ENCODE measurements around the gene TMEM167A. TPM values are rescaled to one million over a fixed set of nuclear protein-coding genes. Genes with fewer than 3 reads are reported as not detected.

TMEM167A gene
- total and polyA plus RNA-seq, 2 of the 8 experiments (the other 6 are each of a cell fraction or from before 2014, with no cell fraction given), result 50.6 to 178 TPM

- no peaks in the 10 kb centered on the region for H3K79me2 ChIP-seq (ENCODE audit: control insufficient read depth in 1 of 2, insufficient read depth in 2 of 2, low read length in 2 of 2)
- WGBS, 2 experiments (ENCODE audit: extremely low coverage in 1 of 2, insufficient coverage in 1 of 2, insufficient read length in 1 of 2, insufficient replicate concordance in 2 of 2, low coverage in 1 of 2, low lambda C conversion rate in 2 of 2, missing lambda C conversion rate in 1 of 2), result 95% methylated on average over 1 of the region's 1 CpG; no CpG with 5 or more reads in 1 of the 2 experiments
- no peak overlapping the region for H2BK20ac ChIP-seq (ENCODE audit: low read length)
- no peak overlapping the region for H2BK120ac ChIP-seq (replicated peaks; ENCODE audit: low read depth, low read length)
- no peak overlapping the region for H2BK5ac ChIP-seq (ENCODE audit: low read depth, low read length)
- peaks cover 7 to 11% of the 10 kb centered on the region in 2 experiments; a peak in 3 of 4 replicates for H3K9me3 ChIP-seq (ENCODE audit: insufficient read depth in 2 of 2, low read depth in 1 of 2, low read length in 1 of 2)
- H3K9ac ChIP-seq (replicated peaks in 1 of 4; ENCODE audit: extremely low read depth in 1 of 4, low read depth in 3 of 4, low read length in 3 of 4), result no peak overlapping the region
- no peak for FAIRE-seq
- ChIA-PET CTCF (ENCODE audit: partially characterized antibody) (no interaction called here), POLR2A (ENCODE audit: partially characterized antibody) (no interaction called here)
- no peak overlapping the region for H3K56ac ChIP-seq (replicated peaks; ENCODE audit: insufficient read length, low read depth, low read length)
- no peaks in the 10 kb centered on the region for H4K20me1 ChIP-seq (replicated peaks in 1 of 2; ENCODE audit: control insufficient read depth in 1 of 2, insufficient read depth in 2 of 2, low read length in 2 of 2)
- no peaks in the 10 kb centered on the region for H3K23me2 ChIP-seq (ENCODE audit: low read depth, low read length)
- H3K4me2 ChIP-seq (ENCODE audit: insufficient read depth in 1 of 2, low read depth in 2 of 2, low read length in 2 of 2), result no peak overlapping the region
- peaks cover 0 to 6% (median 1%) of the 10 kb centered on the region in 4 experiments; a peak in 4 of 8 replicates for H3K36me3 ChIP-seq (ENCODE audit: control insufficient read depth in 2 of 4, insufficient read depth in 4 of 4, low read length in 3 of 4)
- H2BK12ac ChIP-seq (ENCODE audit: low read depth, low read length), result no peak overlapping the region
- no peaks in the 10 kb centered on the region for H3K27me3 ChIP-seq (replicated peaks in 1 of 4; ENCODE audit: control insufficient read depth in 3 of 4, extremely low read depth in 1 of 4, insufficient read depth in 3 of 4, low read length in 3 of 4)
- no peak overlapping the region for H3K23ac ChIP-seq (ENCODE audit: insufficient read length)
- no peak overlapping the region for H2AFZ ChIP-seq (ENCODE audit: low read length)
- no peak overlapping the region for H3K4me3 ChIP-seq (ENCODE audit: extremely low read depth in 1 of 4, insufficient read depth in 2 of 4, low read depth in 3 of 4, low read length in 4 of 4)
- no peak for TF ChIP-seq BRCA1 (IDR thresholded peaks at IDR 0.05; ENCODE audit: low read depth, low read length)
- TF ChIP-seq KDM4A (IDR thresholded peaks at IDR 0.05; ENCODE audit: low read depth, low read length, severe bottlenecking), result no peak
- no peak for TF ChIP-seq SUZ12 (IDR thresholded peaks at IDR 0.05; ENCODE audit: low read length)
- no peak for TF ChIP-seq RXRA (IDR thresholded peaks at IDR 0.05; ENCODE audit: insufficient read depth, low read depth, low read length)
- no peak for TF ChIP-seq SIN3A (conservative IDR thresholded peaks at IDR 0.05 in 1 of 2, IDR thresholded peaks at IDR 0.05 in 1 of 2; ENCODE audit: low read depth in 1 of 2, low read length in 2 of 2)
- TF ChIP-seq SP1 (IDR thresholded peaks at IDR 0.05; ENCODE audit: low read depth, low read length), result no peak
- TF ChIP-seq ZNF274 (IDR thresholded peaks at IDR 0.05; ENCODE audit: borderline replicate concordance, extremely low read depth, low read length), result no peak
- TF ChIP-seq TAF7 (optimal IDR thresholded peaks at IDR 0.05; ENCODE audit: borderline replicate concordance, low read depth, low read length), result no peak
- TF ChIP-seq RAD21 (IDR thresholded peaks at IDR 0.05 in 1 of 2, conservative IDR thresholded peaks at IDR 0.05 in 1 of 2; ENCODE audit: low read depth in 2 of 2, low read length in 2 of 2), result no peak
- TF ChIP-seq CHD2 (IDR thresholded peaks at IDR 0.05; ENCODE audit: low read length), result no peak
- H3K79me1 ChIP-seq (ENCODE audit: low read depth, low read length), result no peaks in the 10 kb centered on the region
- H3K14ac ChIP-seq (ENCODE audit: insufficient read length), result no peak overlapping the region
- no peak overlapping the region for H3K4ac ChIP-seq (replicated peaks; ENCODE audit: insufficient read length, low read depth, low read length)
- H4K8ac ChIP-seq (ENCODE audit: extremely low read depth, insufficient read depth, low read length), result no peak overlapping the region
- H3K18ac ChIP-seq (ENCODE audit: extremely low read depth, low read length), result no peak overlapping the region
- no peaks in the 10 kb centered on the region for H3K4me1 ChIP-seq (replicated peaks in 1 of 4; ENCODE audit: control insufficient read depth in 3 of 4, insufficient read depth in 4 of 4, low read length in 3 of 4)
- H3K27ac ChIP-seq (ENCODE audit: low read depth, low read length), result no peak overlapping the region
- H2BK15ac ChIP-seq (ENCODE audit: low read length), result no peak overlapping the region
- H2AK5ac ChIP-seq (ENCODE audit: low read depth, low read length), result no peak overlapping the region
- H4K91ac ChIP-seq (replicated peaks; ENCODE audit: insufficient read length, low read length), result no peak overlapping the region
- no peak for DNase-seq (ENCODE audit: low read depth in 1 of 2, low spot score in 2 of 2)
- no peak overlapping the region for H4K5ac ChIP-seq (ENCODE audit: insufficient read length, low read depth, low read length)
These were observed 38.6 kb upstream of the TMEM167A start for GRCh38 chr5:83115816-83116215.

Measured in H1 (cell line).